ENCODE measurements around the gene ZBP1. TPM values are rescaled to one million over a fixed set of nuclear protein-coding genes. Genes with fewer than 3 reads are reported as not detected.

ZBP1 gene
- total and polyA plus RNA-seq, 11 donors = 0.15 to 1.7 (median 0.31) TPM; not detected in 6

DNA sequence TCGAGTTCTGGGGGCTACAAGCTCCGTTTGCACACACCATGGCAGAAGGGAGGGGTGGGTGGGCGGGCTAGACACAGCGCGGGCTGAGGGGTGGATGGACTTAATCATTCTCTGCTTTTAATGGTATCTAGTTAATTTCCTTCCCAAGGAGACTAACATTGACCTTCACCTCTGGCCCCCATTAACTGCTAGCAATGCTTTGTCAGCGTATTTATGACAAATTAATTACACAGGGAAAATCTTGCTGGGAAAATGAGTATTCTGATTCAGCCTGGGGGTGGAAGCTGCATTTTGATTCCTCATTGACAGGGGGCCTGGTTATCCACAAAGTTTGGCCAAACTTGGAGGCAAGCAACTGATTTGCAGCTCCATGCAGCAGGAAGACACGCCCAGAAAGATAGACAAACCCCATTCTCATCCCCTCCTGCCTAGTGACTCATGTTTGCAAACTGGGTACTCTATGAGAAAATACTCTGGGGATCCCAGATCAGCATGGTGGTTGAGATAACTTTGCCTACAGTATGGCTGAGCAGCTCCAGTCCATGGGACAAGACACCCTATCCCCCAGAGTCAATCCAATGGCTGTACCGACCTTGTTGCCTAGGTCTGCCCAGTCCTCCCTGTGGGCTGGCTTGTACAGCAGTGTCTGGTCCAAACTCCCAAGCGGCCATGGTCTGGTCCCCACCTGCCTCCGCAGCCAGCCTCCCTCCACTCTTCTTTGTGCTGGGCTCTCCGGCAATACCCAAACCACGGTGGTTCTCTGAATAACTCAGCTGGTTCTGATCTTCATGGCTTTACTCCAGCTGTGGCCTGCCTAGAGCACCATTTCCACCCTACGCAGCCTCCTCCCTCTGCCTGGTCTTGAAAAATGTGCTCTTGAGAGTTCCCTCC lies 19.7 kb downstream of the ZBP1 start:
- DNase-seq (no peak), ATAC-seq (no peak)
- Histone ChIP-seq H3K36me3 (no peaks in the 10 kb centered on the region), H3K27ac (no peak overlapping the region), H3K4me3 (no peak overlapping the region), H3K9me3 (no peaks in the 10 kb centered on the region), H3K27me3 (peaks cover 0 to 5% (median 0%) of the 10 kb centered on the region in 9 donors), H3K4me1 (peaks cover 0 to 8% (median 5%) of the 10 kb centered on the region in 12 donors)
- TF ChIP-seq POLR2A (IDR thresholded peaks at IDR 0.05) = no peak
- TF ChIP-seq, protein P1, sequence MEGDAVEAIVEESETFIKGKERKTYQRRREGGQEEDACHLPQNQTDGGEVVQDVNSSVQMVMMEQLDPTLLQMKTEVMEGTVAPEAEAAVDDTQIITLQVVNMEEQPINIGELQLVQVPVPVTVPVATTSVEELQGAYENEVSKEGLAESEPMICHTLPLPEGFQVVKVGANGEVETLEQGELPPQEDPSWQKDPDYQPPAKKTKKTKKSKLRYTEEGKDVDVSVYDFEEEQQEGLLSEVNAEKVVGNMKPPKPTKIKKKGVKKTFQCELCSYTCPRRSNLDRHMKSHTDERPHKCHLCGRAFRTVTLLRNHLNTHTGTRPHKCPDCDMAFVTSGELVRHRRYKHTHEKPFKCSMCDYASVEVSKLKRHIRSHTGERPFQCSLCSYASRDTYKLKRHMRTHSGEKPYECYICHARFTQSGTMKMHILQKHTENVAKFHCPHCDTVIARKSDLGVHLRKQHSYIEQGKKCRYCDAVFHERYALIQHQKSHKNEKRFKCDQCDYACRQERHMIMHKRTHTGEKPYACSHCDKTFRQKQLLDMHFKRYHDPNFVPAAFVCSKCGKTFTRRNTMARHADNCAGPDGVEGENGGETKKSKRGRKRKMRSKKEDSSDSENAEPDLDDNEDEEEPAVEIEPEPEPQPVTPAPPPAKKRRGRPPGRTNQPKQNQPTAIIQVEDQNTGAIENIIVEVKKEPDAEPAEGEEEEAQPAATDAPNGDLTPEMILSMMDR (IDR thresholded peaks at IDR 0.05) = no peak
- intact Hi-C loops (cut with DNase I) = no loop called here
- 84 to 91% (median 88%) methylated on average over 12 to 13 of the region's 13 CpGs for WGBS, 4 donors

DNA sequence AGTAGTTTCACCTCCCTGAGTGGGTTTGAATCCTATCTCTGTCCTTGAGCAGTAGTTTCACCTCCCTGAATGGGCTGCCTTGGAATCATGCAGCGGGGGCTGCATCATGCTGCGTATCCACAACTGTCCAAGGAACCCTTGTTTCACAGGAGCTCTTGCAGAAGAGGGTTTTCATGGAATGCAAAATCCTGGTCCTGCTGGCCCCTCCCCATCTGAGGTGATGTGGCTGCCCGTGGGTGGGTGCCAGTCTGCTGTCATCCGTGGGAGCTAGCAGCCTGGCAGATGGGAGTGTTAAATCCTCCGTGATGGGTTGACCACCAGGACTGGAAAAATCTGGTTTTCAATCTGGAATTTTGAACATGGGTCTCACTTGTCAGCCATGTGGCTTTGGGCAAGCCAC lies 21.7 kb downstream of the ZBP1 start:
- TF ChIP-seq, protein P1 (IDR thresholded peaks at IDR 0.05) = no peak
- no peak for TF ChIP-seq POLR2A (IDR thresholded peaks at IDR 0.05)
- ATAC-seq = no peak
- peaks cover 0 to 8% (median 5%) of the 10 kb centered on the region in 12 donors for H3K4me1 ChIP-seq
- WGBS, 4 donors = 41 to 83% (median 74%) methylated on average over 3 to 5 of the region's 5 CpGs
- no peaks in the 10 kb centered on the region for H3K36me3 ChIP-seq
- H3K27ac ChIP-seq = no peak overlapping the region
- no peaks in the 10 kb centered on the region for H3K9me3 ChIP-seq
- H3K27me3 ChIP-seq = peaks cover 0 to 5% (median 0%) of the 10 kb centered on the region in 9 donors
- intact Hi-C loops (cut with DNase I) = loop anchor here in 7 of 10 donors (1.0 to 10.0 kb wide), 7 partner anchors 54 to 581 kb away; no protein-coding TSS in a partner anchor
- H3K4me3 ChIP-seq = no peak overlapping the region
- no peak for DNase-seq

DNA sequence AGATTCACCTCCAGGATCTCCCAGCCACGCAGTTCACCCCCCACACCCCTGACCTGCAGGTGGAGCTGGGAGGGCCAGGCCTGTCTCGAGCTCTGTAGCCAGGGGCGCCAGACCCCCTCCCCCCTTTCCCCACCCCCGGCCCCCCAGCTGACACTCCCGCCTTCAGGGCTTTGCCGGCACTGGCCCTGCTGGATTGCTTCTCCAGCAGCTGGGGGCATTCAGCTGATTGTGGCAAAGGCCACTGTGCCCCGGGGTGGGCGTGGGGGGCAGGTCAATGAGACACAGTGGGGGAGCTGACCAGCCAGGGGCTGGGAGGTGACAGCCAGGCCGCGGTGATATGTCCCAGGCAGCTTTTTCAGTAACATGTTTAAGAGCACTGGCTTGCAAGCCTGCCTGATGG lies 22.2 kb downstream of the ZBP1 start:
- no peaks in the 10 kb centered on the region for H3K9me3 ChIP-seq
- no peak for TF ChIP-seq POLR2A (IDR thresholded peaks at IDR 0.05)
- TF ChIP-seq, protein P1 (IDR thresholded peaks at IDR 0.05) = no peak
- peaks cover 0 to 5% (median 0%) of the 10 kb centered on the region in 9 donors for H3K27me3 ChIP-seq
- no peak overlapping the region for H3K4me3 ChIP-seq
- peaks cover 0 to 8% (median 5%) of the 10 kb centered on the region in 12 donors for H3K4me1 ChIP-seq
- intact Hi-C loops (cut with DNase I) = loop anchor here in 7 of 10 donors (1.0 to 10.0 kb wide), 7 partner anchors 54 to 581 kb away; no protein-coding TSS in a partner anchor
- 58 to 65% (median 61%) methylated on average over 10 of the region's 10 CpGs for WGBS, 4 donors
- no peaks in the 10 kb centered on the region for H3K36me3 ChIP-seq
- H3K27ac ChIP-seq = no peak overlapping the region
- DNase-seq (peak in 1 of 5 donors; percentile 18), ATAC-seq (no peak)
